GM12873 (cell line): ENCODE data around the gene DHX58.

ENCODE experiments used
- CTCF ChIP-seq: IDR thresholded peaks from 2 replicates; pipeline ENCODE4 v1.5.1; 2012; ENCODE audit warnings: low read depth, mild to moderate bottlenecking, moderate library complexity, low read length, control low read depth; ENCODE audit not compliant: insufficient read depth; ENCODE audit errors: missing control alignments

DHX58 gene

GRCh38 chr17:42067371-42068091 lies 45.0 kb downstream of the DHX58 start:
- TF ChIP-seq CTCF: peak; percentile 97

GRCh38 chr17:42065201-42065600 lies 47.3 kb downstream of the DHX58 start:
- TF ChIP-seq CTCF: no peak

GRCh38 chr17:42062681-42063080 lies 49.8 kb downstream of the DHX58 start:
- no peak for TF ChIP-seq CTCF

- TF ChIP-seq CTCF: no peak
Measured at GRCh38 chr17:42061646-42062487, 50.6 kb downstream of the DHX58 start.

- TF ChIP-seq CTCF: no peak
Measured at GRCh38 chr17:42060231-42060630, 52.3 kb downstream of the DHX58 start.

- TF ChIP-seq CTCF: no peak
Measured at GRCh38 chr17:42059815-42060214, 52.7 kb downstream of the DHX58 start.

- TF ChIP-seq CTCF: no peak
Measured at GRCh38 chr17:42058063-42058462, 54.5 kb downstream of the DHX58 start.
